ENCODE data around the gene ZNF385B.

DNA sequence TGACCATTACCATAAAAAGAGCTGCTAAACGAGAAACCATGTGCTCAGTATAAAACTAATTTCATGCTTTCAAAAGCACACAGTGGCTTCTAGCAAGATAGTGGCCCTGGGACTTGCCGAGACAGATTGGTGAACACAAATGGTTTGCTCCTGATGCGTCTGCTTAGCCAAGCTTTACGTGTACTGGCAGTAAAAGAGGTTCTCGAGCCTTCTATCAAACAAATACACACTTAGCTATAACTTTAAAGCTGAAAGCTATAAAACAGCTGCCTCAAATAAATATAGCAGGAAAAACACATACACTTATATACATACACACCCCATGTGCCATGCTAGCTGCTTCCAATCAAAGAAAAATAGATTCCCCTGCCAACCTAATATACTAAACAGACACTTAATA lies 117.0 kb downstream of the ZNF385B start:
- TF ChIP-seq, protein P1, sequence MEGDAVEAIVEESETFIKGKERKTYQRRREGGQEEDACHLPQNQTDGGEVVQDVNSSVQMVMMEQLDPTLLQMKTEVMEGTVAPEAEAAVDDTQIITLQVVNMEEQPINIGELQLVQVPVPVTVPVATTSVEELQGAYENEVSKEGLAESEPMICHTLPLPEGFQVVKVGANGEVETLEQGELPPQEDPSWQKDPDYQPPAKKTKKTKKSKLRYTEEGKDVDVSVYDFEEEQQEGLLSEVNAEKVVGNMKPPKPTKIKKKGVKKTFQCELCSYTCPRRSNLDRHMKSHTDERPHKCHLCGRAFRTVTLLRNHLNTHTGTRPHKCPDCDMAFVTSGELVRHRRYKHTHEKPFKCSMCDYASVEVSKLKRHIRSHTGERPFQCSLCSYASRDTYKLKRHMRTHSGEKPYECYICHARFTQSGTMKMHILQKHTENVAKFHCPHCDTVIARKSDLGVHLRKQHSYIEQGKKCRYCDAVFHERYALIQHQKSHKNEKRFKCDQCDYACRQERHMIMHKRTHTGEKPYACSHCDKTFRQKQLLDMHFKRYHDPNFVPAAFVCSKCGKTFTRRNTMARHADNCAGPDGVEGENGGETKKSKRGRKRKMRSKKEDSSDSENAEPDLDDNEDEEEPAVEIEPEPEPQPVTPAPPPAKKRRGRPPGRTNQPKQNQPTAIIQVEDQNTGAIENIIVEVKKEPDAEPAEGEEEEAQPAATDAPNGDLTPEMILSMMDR (IDR thresholded peaks at IDR 0.05) = no peak
- no peak for TF ChIP-seq POLR2A (IDR thresholded peaks at IDR 0.05)

All from heart left ventricle (tissue), 13 donors.